Rectal smooth muscle tissue (tissue), 1 donor: ENCODE results near the gene MDFI.

Experiments
- H3K27ac ChIP-seq: one replicate; pipeline ENCODE4 v1.7.0; 2013; ENCODE audit warnings: low read depth, low read length, inconsistent platforms
- H3K27me3 ChIP-seq: one replicate; pipeline ENCODE4 v1.7.0; 2013; ENCODE audit warnings: low read length; ENCODE audit not compliant: control insufficient read depth, insufficient read depth
- H3K36me3 ChIP-seq: one replicate; pipeline ENCODE4 v1.7.0; 2013; ENCODE audit warnings: low read length; ENCODE audit not compliant: control insufficient read depth, insufficient read depth
- H3K4me1 ChIP-seq: one replicate; pipeline ENCODE4 v1.7.0; 2013; ENCODE audit warnings: low read length; ENCODE audit not compliant: control insufficient read depth, insufficient read depth
- H3K4me3 ChIP-seq: one replicate; pipeline ENCODE4 v1.7.0; 2013; ENCODE audit warnings: low read length
- H3K9ac ChIP-seq: one replicate; pipeline ENCODE4 v1.7.0; 2013; ENCODE audit warnings: low read length

Gene MDFI, protein sequence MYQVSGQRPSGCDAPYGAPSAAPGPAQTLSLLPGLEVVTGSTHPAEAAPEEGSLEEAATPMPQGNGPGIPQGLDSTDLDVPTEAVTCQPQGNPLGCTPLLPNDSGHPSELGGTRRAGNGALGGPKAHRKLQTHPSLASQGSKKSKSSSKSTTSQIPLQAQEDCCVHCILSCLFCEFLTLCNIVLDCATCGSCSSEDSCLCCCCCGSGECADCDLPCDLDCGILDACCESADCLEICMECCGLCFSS

DNA sequence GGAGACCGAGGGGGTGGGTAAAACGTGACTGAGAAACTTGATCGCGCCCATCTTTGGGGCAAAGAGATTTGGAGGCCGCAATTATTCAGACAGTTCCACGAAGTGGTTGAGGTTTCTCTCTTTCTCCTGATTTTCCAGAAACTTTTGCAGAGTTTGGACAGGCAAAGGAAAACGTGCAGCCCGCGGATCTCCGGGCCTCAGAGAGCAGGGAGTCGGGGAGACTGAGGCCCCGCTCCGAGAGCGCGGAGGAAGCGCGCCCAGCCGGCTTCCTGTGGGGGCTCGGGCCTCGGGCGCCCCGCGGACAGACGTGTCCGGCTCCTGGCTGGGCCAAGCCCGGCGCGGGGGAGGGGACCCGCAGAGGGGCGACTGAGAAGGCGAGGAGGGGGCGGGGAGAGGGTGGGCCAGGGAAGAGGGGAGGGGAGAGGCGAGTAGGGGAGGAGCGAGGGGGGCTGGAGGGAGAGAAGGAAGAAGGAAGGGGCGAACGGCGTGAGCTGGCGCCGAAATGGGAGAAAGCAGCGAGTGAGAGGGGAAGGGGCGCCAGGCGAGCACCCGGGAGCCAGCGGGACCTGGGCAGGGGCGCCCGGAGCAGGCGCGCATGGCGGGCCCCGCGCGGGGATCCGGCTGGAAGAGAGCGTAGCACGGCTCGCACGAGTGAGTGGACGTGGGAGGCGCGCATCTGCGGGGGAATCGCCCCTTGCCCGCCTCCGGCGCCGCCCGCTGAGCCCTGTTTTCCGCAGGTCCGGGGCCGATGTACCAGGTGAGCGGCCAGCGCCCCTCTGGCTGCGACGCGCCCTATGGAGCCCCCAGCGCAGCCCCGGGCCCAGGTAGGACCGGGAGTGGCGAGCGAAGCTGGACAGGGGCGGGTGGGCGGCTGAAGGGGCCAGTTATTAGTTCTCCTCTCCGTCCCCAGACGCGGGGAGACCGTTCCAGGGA is at the start of gene MDFI:
Gene MDFI, plus strand, starts transcription at position 467 of the 933 bp plus-strand sequence. Its CDS starts 282 bp downstream, at position 749.
- H3K27me3 ChIP-seq = peaks cover 23% of the 10 kb centered on the region
- no peak within 1 kb of the TSS for H3K27ac ChIP-seq
- H3K9ac ChIP-seq = no peak within 1 kb of the TSS

DNA sequence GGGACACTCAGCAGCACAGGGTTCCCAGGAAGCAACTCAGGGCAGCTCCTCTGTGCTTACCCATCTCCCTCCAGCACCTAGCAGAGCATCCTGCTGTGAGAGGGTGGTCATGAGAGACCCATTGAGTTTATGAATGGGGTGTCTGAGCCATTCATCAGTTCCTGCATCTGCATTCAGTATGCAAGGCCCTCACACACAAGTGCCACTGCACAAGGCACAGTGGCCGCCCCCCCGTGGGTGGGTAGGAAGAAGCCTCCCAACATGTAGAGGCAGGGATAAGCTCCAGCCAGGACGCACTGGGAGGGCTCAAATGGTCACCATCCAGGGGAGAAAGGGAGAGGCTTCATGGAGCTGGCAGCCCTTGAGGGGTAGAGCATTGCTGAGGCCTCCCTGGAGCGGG is 49.0 kb upstream of the MDFI start:
- H3K27ac ChIP-seq = no peak overlapping the region
- H3K4me1 ChIP-seq = no peaks in the 10 kb centered on the region
- H3K27me3 ChIP-seq = no peaks in the 10 kb centered on the region
- no peak overlapping the region for H3K4me3 ChIP-seq
- H3K9ac ChIP-seq = no peak overlapping the region
- H3K36me3 ChIP-seq = peaks cover 17% of the 10 kb centered on the region

More for the DNA sequence above, at the start of gene MDFI:
- Histone ChIP-seq H3K4me1 (no peaks in the 10 kb centered on the region), H3K36me3 (no peaks in the 10 kb centered on the region), H3K4me3 (peak within 1 kb of the TSS; percentile 48)

DNA sequence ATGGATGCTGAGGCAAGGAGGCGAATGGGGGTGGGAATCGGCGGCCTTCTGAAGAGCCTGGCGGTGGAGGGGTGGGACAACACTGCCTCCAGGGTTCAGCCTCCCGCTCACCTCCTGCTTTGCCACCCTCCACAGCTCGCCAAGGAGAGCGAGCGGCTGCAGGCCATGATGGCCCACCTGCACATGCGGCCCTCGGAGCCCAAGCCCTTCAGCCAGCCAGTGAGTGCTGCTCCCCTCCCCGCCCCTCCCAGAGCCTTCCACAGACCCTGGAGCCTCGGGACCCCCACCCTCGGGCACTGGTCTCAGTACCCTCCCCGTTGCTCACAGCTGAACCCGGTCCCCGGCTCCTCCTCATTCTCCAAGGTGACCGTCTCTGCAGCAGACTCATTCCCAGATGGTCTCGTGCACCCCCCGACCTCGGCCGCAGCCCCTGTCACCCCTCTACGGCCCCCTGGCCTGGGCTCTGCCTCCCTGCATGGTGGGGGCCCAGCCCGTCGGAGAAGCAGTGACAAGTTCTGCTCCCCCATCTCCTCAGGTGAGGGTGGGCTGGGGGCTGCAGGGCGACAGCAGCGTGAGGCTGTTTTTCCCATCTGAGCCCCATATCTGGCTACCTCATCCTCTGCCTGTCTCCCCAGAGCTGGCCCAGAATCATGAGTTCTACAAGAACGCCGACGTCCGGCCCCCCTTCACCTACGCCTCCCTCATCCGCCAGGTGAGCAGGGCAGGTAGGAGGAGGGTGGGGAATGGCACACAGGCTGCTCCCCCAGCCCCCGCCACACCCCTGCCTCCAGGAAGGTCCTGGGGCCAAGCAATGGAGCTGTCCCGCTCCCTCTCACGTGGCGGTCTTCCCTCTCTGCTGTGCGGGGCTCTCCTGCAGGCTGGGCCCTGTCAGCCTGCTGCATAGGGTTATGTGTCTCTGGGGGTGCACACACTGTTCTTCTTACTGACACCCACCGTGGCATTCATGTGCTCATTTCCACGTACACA is 48.3 kb upstream of the MDFI start:
- H3K27ac ChIP-seq = no peak overlapping the region
- H3K4me1 ChIP-seq = no peaks in the 10 kb centered on the region
- H3K27me3 ChIP-seq = no peaks in the 10 kb centered on the region
- H3K4me3 ChIP-seq = no peak overlapping the region
- no peak overlapping the region for H3K9ac ChIP-seq
- H3K36me3 ChIP-seq = peaks cover 18% of the 10 kb centered on the region

DNA sequence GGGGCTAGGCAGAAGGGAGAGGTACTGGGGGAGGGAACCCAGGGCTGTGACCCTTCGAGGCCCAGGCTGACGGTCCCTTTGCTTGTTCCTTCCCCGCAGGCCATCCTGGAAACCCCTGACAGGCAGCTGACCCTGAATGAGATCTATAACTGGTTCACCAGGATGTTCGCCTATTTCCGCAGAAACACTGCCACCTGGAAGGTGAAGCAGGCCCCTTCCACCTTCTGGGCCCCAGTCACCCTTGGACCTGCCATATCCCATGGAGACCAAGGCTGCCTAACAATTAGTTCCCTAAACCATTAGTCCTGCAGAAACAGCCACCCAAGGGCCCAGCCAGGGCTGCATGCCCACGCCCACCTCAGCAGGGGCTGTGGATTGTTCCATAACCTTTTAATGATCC is 47.1 kb upstream of the MDFI start:
- Histone ChIP-seq H3K4me3 (no peak overlapping the region), H3K4me1 (no peaks in the 10 kb centered on the region), H3K9ac (no peak overlapping the region), H3K27me3 (no peaks in the 10 kb centered on the region), H3K36me3 (peaks cover 19% of the 10 kb centered on the region), H3K27ac (no peak overlapping the region)

DNA sequence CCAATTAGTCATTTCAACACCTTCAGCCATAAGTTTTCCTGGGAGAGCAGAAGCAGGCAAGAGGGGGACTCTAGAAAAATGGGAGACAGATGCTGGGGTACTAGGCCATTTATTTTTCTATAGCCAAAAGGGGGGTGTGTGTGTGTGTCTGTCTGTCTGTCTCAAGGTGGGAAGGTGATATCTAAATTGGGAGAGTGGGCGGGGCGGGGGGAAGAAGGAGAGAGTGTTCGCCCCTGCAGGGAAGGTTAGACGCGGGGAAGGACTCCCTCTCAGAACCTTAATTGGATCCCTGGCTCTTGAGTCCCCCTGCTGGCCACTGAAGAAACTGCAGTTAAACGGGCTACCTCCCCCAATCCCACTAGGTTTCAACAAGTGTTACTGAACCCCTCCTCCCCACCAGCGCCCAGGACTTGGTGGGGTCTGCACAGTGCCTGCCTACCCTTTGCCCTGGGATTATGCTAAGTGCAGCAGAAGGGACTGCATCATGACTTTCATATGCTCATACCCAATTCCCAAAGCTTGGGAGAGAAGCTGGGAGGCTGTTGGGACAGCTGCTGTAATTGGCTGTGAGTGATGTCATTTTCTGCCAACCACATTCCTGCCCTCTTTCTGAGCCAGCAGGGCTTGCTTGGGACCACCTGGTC is 46.3 kb upstream of the MDFI start:
- H3K36me3 ChIP-seq = peaks cover 27% of the 10 kb centered on the region
- H3K9ac ChIP-seq = no peak overlapping the region
- H3K27ac ChIP-seq = no peak overlapping the region
- H3K4me1 ChIP-seq = no peaks in the 10 kb centered on the region
- H3K27me3 ChIP-seq = no peaks in the 10 kb centered on the region
- H3K4me3 ChIP-seq = no peak overlapping the region

DNA sequence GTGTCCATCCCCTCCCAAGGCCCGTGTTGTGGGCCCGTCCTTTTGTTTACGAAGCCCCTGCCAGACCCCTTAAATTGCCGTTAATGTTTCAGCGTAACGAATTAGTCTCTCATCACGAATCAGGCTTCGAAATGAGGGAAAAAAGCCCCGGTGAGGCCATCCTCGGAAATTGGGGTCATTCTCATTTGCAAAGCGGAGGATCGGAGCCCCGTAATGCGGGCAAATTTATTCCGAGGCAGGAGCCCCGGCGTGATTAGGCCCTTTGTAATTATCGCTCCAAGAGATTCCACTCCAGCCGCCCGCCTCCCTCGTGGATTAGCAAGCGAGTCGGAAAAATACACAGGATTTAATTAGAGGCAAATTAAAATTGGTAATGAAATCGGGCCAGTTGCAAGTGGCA is 44.9 kb upstream of the MDFI start:
- no peaks in the 10 kb centered on the region for H3K27me3 ChIP-seq
- H3K4me3 ChIP-seq = no peak overlapping the region
- no peak overlapping the region for H3K9ac ChIP-seq
- H3K27ac ChIP-seq = no peak overlapping the region
- no peaks in the 10 kb centered on the region for H3K4me1 ChIP-seq
- peaks cover 22% of the 10 kb centered on the region for H3K36me3 ChIP-seq

DNA sequence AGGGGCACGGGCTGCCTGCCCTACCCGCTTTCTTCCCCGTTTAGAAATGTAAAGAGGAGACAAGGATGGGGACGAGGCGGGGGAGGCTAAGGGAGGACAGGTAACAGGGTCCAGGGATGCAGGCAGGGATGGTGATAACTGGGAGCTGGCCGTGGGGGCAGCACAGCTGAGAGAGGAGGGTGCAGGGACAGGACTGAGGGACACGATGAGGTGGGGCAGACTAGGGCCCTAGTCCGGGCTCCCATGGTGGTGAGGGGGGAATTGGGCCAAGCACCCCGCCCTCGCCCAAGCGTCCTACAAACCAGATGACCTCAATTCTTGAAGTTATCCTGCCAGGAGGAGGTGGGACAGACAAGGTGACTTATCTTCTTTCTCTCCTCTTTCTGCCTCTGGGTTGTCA is 44.4 kb upstream of the MDFI start:
- H3K27ac ChIP-seq = no peak overlapping the region
- H3K27me3 ChIP-seq = no peaks in the 10 kb centered on the region
- peaks cover 19% of the 10 kb centered on the region for H3K36me3 ChIP-seq
- no peaks in the 10 kb centered on the region for H3K4me1 ChIP-seq
- H3K4me3 ChIP-seq = no peak overlapping the region
- H3K9ac ChIP-seq = no peak overlapping the region

DNA sequence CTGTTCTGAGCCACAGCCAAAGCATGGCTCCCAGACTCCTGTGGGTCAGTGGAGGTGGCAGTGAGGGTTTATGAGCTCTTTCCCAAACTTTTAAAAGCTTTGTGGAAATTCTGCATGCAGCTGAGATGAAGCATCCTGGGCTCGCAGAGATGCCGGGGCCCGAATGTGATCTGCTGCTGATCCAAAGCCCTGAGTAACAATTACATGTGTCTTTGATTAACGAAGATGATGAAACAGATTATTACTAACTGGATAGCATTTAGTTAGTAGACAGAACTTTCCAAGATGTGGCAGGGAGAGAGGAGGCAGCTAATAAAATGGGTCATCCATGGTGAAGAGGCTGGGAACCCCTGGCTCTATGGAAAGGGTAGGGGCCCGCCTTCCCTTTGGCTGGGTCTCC is 43.9 kb upstream of the MDFI start:
- Histone ChIP-seq H3K9ac (no peak overlapping the region), H3K27ac (no peak overlapping the region), H3K27me3 (no peaks in the 10 kb centered on the region), H3K4me3 (no peak overlapping the region), H3K4me1 (no peaks in the 10 kb centered on the region), H3K36me3 (peaks cover 19% of the 10 kb centered on the region)

DNA sequence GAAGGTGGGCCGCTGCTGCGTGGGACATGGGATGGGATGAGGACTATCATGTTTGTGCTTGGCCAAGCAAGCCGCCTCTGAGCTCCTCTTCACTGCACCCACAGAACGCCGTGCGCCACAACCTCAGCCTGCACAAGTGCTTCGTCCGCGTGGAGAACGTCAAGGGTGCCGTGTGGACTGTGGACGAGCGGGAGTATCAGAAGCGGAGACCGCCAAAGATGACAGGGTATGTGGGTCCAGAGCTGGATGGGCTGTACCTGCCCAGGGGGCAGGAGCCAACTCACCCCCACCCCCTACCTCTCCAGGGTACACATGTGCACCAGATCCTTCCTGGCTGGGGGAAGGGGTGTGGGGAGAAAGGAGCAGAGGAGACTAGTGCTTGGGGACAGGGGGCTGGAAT is 43.5 kb upstream of the MDFI start:
- no peak overlapping the region for H3K27ac ChIP-seq
- H3K4me1 ChIP-seq = no peaks in the 10 kb centered on the region
- H3K9ac ChIP-seq = no peak overlapping the region
- H3K4me3 ChIP-seq = no peak overlapping the region
- peaks cover 19% of the 10 kb centered on the region for H3K36me3 ChIP-seq
- H3K27me3 ChIP-seq = no peaks in the 10 kb centered on the region

DNA sequence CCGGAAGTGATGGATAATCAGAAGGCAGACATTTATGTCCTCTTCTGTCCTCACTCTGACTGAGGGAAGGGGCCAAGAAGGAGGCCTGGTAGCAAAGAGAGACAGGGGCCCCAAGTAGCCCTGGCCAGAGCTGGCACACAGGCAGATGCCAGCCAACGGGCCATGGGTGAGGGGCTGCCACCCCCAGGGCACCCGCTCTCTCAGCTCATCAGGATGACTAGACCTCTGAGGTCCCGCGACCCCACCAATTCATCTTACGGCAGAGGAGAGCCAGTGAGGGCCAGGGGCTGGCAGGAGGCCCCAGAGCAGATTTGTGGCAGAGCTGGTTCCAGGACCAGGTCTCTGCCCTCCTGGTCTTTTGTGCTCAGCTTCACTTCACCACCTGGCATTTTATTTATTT is 43.1 kb upstream of the MDFI start:
- Histone ChIP-seq H3K36me3 (peaks cover 19% of the 10 kb centered on the region), H3K4me3 (no peak overlapping the region), H3K4me1 (no peaks in the 10 kb centered on the region), H3K9ac (no peak overlapping the region), H3K27me3 (no peaks in the 10 kb centered on the region), H3K27ac (no peak overlapping the region)

DNA sequence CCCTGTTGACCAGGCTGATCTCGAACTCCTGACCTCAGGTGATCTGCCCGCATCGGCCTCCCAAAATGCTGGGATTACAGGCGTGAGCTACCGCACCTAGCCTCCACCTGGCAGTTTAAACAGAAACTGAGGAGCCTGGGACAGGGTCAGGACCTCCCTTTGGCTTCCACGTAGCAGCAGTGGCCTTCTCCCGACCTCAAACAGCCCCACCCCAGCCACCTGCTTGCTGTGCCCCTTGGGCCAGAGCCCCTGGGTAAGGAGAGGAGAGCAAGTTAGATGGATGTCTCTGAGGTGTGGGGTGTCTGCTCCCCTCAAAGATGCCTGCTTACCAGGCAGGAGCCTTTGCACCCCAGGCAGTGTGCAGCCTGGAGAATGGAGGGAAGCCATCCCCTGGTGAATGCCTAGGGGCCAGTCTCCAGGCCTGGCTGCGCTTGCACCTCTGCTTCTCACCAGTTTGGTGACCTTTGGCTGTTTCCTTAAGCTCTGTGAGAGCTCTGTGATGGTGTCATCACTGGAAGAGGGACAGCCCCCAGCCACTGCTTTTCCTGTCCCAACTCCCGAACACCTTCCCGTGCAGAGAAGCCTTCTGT is 42.1 kb upstream of the MDFI start:
- no peaks in the 10 kb centered on the region for H3K27me3 ChIP-seq
- no peak overlapping the region for H3K9ac ChIP-seq
- H3K36me3 ChIP-seq = peaks cover 17% of the 10 kb centered on the region
- H3K27ac ChIP-seq = no peak overlapping the region
- no peaks in the 10 kb centered on the region for H3K4me1 ChIP-seq
- no peak overlapping the region for H3K4me3 ChIP-seq
